Prostate gland (tissue), 2 donors: ENCODE measurements around the gene CASP10. TPM values are rescaled to one million over a fixed set of nuclear protein-coding genes. Genes with fewer than 3 reads are reported as not detected.
"Not testable (repeated sequence)": the region's sequence is repeated elsewhere in the genome, so short reads cannot be mapped to it uniquely, and the experiment has no call there.

ENCODE experiments used
- DNase-seq: peaks from one replicate; pipeline ENCODE4 v3.0.0-alpha.2; 2019; ENCODE audit warnings: low spot score
- H3K27ac ChIP-seq, 2 donors: fragments of 200-600 bp; sonication (generic); 2 replicates each; pipeline ENCODE4 v1.5.1; 2017 to 2019
- H3K27me3 ChIP-seq: fragments of 200-600 bp; sonication (generic); replicated peaks from 2 replicates; pipeline ENCODE4 v1.5.1; 2019; ENCODE audit not compliant: insufficient read depth
- H3K36me3 ChIP-seq, 2 donors: fragments of 200-600 bp; sonication (generic); 1 replicate in 1 of 2; 2 replicates in 1 of 2; pipeline versions ENCODE4 v1.5.1 to v1.8.1; 2017 to 2019
- H3K4me1 ChIP-seq: fragments of 200-600 bp; sonication (generic); replicated peaks from 2 replicates; pipeline ENCODE4 v1.5.1; 2019
- H3K4me3 ChIP-seq, 2 donors: fragments of 200-600 bp; sonication (generic); 2 replicates each; pipeline ENCODE4 v1.5.1; 2017 to 2019
- H3K9me3 ChIP-seq: fragments of 200-600 bp; sonication (generic); 2 replicates; pipeline ENCODE4 v1.5.1; 2017
- POLR2A ChIP-seq: fragments of 450-650 bp; IDR thresholded peaks from one replicate; pipeline ENCODE4 v1.6.1; 2016; ENCODE audit warnings: antibody characterized with exemption, mild to moderate bottlenecking
- POLR2AphosphoS5 ChIP-seq: sonication (generic); formaldehyde crosslinking; IDR thresholded peaks from one replicate; pipeline ENCODE4 v1.6.1; 2017; ENCODE audit warnings: antibody characterized with exemption
- WGBS: methylation state at CpG from one replicate; pipeline ENCODE4 v1.1.5; 2018; 5-methylcytosine and 5-hydroxymethylcytosine counted together
- intact Hi-C: fragments of 100-400 bp; cut with DNase I; formaldehyde crosslinking; loops from one replicate; pipeline ENCODE4 v1.14.2; 2022
- total RNA-seq, 2 donors: library from RNA; depleted of rRNA; stranded (reverse); fragments of >200 nt; gene quantifications; one replicate each; pipeline ENCODE4 v1.1.0, GENCODE V29; 2016
- TF ChIP-seq, protein P1 (sequence below), 4 experiments: fragments of 200-600 bp in 2 of 4; fragments of 450-650 bp in 2 of 4; sonication (generic) in 2 of 4; IDR thresholded peaks; 1 replicate in 3 of 4; 2 replicates in 1 of 4; pipeline ENCODE4 v1.5.1; 2016 to 2019; ENCODE audit warnings: antibody characterized with exemption in 4 of 4, mild to moderate bottlenecking in 2 of 4, moderate library complexity in 2 of 4

CASP10 gene
- total RNA-seq, 2 donors from 2014 or later: 1.7 to 9.8 TPM

DNA sequence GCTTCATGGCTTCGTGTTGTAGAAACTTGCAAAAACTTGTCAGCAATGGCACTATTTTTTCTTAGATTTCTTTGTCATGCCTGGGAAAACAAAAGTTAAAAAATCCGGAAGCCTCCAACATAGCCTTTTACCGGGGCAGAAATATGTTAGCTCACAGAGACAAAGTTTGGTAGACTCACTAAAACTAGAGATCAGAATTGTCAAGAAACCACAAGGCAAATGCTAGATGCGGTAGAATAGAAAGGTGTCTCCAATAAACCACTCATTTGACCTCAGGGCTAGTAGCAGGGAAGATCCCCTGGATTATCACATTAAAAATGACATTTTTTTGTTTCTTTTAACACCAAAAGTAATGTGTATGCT, 405 bp downstream of the CASP10 start:
- intact Hi-C loops: no loop called here
- H3K9me3 ChIP-seq: no peaks in the 10 kb centered on the region
- 20% methylated on average over 4 of the region's 4 CpGs for WGBS
- no peaks in the 10 kb centered on the region for H3K27me3 ChIP-seq
- no peak overlapping the region for H3K27ac ChIP-seq
- TF ChIP-seq POLR2AphosphoS5 (no peak), POLR2A (no peak)
- TF ChIP-seq, protein P1, sequence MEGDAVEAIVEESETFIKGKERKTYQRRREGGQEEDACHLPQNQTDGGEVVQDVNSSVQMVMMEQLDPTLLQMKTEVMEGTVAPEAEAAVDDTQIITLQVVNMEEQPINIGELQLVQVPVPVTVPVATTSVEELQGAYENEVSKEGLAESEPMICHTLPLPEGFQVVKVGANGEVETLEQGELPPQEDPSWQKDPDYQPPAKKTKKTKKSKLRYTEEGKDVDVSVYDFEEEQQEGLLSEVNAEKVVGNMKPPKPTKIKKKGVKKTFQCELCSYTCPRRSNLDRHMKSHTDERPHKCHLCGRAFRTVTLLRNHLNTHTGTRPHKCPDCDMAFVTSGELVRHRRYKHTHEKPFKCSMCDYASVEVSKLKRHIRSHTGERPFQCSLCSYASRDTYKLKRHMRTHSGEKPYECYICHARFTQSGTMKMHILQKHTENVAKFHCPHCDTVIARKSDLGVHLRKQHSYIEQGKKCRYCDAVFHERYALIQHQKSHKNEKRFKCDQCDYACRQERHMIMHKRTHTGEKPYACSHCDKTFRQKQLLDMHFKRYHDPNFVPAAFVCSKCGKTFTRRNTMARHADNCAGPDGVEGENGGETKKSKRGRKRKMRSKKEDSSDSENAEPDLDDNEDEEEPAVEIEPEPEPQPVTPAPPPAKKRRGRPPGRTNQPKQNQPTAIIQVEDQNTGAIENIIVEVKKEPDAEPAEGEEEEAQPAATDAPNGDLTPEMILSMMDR (IDR thresholded peaks at IDR 0.05): no peak
- no peaks in the 10 kb centered on the region for H3K36me3 ChIP-seq
- no peak for DNase-seq
- peak overlapping the region; percentile 10 to 21 for H3K4me3 ChIP-seq
- H3K4me1 ChIP-seq: no peaks in the 10 kb centered on the region

GRCh38 chr2:201183835-201184234, 894 bp downstream of the CASP10 start:
- DNase-seq, H3K9me3 ChIP-seq, intact Hi-C loops, H3K27me3 ChIP-seq, H3K27ac ChIP-seq, H3K4me1 ChIP-seq, H3K36me3 ChIP-seq: not testable (repeated sequence)
- peak overlapping the region in 1 of 2 donors; percentile 8 for H3K4me3 ChIP-seq
- WGBS: 62% methylated on average over 5 of the region's 5 CpGs

DNA sequence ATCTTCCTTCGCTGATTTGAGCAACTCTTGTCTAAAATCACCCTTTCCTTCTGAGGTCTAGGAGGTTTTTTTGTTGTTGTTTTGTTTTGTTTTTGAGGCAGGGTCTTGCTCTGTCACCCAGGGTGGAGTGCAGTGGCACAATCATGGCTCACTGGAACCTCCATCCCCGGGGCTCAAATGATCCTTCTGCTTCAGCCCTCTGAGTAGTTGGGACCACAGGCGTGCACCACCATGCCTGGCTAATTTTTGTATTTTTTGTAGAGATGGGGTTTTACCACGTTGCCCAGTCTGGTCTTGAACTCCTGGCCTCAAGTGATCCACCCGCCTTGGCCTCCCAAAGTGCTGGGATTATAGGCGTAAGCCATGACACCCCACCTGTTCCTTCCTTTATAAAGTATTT, 1.3 kb downstream of the CASP10 start:
- intact Hi-C loops: not testable (repeated sequence)
- 83% methylated on average over 6 of the region's 6 CpGs for WGBS

GRCh38 chr2:201185863-201186262, 2.9 kb downstream of the CASP10 start:
- TF ChIP-seq, protein P1 (IDR thresholded peaks at IDR 0.05): no peak
- TF ChIP-seq POLR2AphosphoS5 (no peak), POLR2A (no peak)
- H3K27me3 ChIP-seq: no peaks in the 10 kb centered on the region
- H3K9me3 ChIP-seq: no peaks in the 10 kb centered on the region
- no peak for DNase-seq
- no peaks in the 10 kb centered on the region for H3K36me3 ChIP-seq
- H3K4me3 ChIP-seq: no peak overlapping the region
- no peaks in the 10 kb centered on the region for H3K4me1 ChIP-seq
- WGBS: 82% methylated on average over 4 of the region's 4 CpGs
- intact Hi-C loops: no loop called here
- H3K27ac ChIP-seq: no peak overlapping the region

More for the DNA sequence above, 1.3 kb downstream of the CASP10 start:
- H3K4me3 ChIP-seq: peak overlapping the region in 1 of 2 donors; percentile 8
- not testable (repeated sequence) for H3K9me3 ChIP-seq, H3K27ac ChIP-seq, H3K4me1 ChIP-seq, H3K27me3 ChIP-seq, DNase-seq, H3K36me3 ChIP-seq

DNA sequence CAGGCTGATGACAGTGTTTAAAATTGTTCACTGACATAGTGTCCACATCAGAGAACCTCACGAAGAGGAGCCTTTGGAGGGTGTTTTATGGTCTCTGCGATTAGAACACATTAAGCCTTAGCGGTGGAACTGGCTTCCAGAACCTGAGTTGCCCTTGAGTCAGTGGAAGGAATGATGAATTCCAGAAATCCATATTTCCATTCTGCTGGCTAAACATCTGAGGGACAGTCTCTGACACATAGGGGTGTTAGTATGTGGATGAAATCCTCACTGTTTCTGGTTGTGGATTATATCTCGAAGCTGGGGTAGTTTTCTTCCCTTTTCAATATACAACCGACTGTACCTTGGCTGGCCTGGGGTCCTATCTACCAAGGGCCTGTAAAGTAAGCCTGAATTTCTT, 4.0 kb downstream of the CASP10 start:
- H3K4me1 ChIP-seq: no peaks in the 10 kb centered on the region
- no peak overlapping the region for H3K27ac ChIP-seq
- H3K27me3 ChIP-seq: no peaks in the 10 kb centered on the region
- no peak overlapping the region for H3K4me3 ChIP-seq
- H3K36me3 ChIP-seq: no peaks in the 10 kb centered on the region
- intact Hi-C loops: no loop called here
- DNase-seq: no peak
- WGBS: 86% methylated on average over 5 of the region's 5 CpGs
- no peaks in the 10 kb centered on the region for H3K9me3 ChIP-seq
- no peak for TF ChIP-seq POLR2AphosphoS5
- TF ChIP-seq, protein P1 (IDR thresholded peaks at IDR 0.05): no peak
- TF ChIP-seq POLR2A: no peak

- Histone ChIP-seq H3K27me3 (no peaks in the 10 kb centered on the region), H3K4me1 (no peaks in the 10 kb centered on the region), H3K27ac (no peak overlapping the region), H3K36me3 (no peaks in the 10 kb centered on the region), H3K9me3 (no peaks in the 10 kb centered on the region), H3K4me3 (no peak overlapping the region)
- intact Hi-C loops: no loop called here
- DNase-seq: no peak
- 96% methylated on average over 4 of the region's 4 CpGs for WGBS
- no peak for TF ChIP-seq POLR2A
- TF ChIP-seq, protein P1 (IDR thresholded peaks at IDR 0.05): no peak
- no peak for TF ChIP-seq POLR2AphosphoS5
Measured at GRCh38 chr2:201188449-201188848, 5.5 kb downstream of the CASP10 start.
